IPS DF 19.7 (cell line): ENCODE data around the gene PHF19.

Source experiments
- DNase-seq: peaks from one replicate; pipeline ENCODE4 v3.0.0-alpha.2; 2013; ENCODE audit warnings: low read depth, low spot score

Gene PHF19

GRCh38 chr9:120876842-120877240 is at the start of gene PHF19:
TSS of gene PHF19 (minus strand) at chr9:120877188. CDS start at chr9:120874741, 2,447 bp downstream.
- no peak for DNase-seq

GRCh38 chr9:120926397-120926928 is 49.5 kb upstream of the PHF19 start, which contains the start of gene TRAF1:
TSS of gene TRAF1 (minus strand) at chr9:120926796. CDS start at chr9:120926075, 721 bp downstream.
- no peak for DNase-seq

GRCh38 chr9:120925535-120926396 is 48.8 kb upstream of the PHF19 start:
- no peak for DNase-seq

DNA sequence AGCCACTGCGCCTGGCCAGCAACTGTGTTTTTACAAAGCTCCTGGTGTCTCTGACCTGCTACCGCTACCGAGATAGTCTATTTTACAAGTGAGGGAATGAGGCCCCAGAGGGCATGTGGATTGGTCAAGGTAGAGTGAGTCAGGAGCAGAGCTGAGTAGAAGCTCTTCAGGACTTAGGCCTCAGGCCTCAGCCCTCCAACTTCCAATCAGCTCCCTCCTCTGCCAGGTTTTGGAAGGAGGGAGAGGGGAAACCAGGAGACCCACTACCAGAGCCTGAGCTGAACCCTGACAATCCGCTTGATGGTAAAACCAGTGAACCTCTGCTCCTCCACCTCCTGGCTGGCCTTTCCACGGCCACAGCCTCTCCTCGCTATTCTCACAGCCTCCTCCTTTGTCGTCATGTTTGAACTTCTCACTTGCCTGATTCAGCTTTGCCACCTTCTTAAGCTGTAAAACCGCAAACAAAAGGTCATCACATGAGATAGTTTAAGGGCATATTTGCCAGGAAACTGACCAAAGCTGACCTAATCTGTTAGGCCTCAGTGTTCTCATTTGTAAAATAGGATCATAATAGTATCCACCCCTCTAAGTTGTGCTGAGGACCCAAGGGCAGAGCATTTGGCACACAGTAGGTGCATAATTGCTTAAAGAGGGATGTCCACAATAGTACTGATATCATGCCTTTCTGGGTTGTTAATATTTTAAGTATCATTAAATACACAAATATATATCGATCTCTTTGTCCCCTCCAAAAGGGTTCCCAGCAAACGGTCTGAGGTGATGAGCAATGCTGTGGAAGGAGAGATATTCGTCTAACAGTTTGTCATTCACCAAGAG is 47.9 kb upstream of the PHF19 start:
- DNase-seq, result no peak

GRCh38 chr9:120923620-120924328 is 46.8 kb upstream of the PHF19 start:
- no peak for DNase-seq

DNA sequence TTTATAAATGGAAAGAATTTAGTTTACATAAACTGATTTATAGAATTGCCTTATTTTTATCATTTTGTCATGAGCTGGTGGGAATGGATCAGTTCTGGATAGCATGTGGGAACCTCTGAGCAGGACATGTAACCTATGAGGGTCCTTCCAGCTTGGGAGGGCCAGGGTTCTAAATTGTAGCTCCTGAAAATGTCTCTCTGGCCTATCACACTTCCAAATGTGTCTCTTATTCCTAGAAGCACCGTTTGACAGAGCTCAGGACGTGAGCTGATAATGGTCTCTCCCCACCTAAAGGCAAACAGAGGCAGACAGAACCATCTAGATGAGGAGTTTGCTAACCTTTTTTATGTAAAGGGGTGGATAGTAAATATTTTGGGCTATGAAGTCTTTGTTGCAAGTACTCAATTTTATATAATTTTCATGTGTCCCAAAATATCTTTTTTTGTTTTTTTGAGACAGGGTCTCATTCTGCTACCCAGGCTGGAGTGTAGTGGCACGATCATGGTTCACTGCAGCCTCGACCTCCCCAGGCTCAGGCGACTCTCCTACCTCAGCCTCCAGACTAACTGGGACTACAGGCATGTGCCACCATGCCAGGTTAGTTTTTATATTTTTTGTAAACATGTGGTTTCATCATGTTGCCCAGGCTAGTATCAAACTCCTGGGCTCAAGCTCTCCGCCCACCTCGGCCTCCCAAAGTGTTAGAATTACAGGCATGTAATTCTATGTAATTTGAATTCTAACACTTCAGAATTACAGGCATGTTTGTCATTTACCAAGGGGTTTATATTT is 45.6 kb upstream of the PHF19 start:
- DNase-seq, result no peak

GRCh38 chr9:120921661-120922181 is 44.7 kb upstream of the PHF19 start:
- no peak for DNase-seq

- DNase-seq, result no peak
Measured at GRCh38 chr9:120920806-120921178, 43.8 kb upstream of the PHF19 start.

DNA sequence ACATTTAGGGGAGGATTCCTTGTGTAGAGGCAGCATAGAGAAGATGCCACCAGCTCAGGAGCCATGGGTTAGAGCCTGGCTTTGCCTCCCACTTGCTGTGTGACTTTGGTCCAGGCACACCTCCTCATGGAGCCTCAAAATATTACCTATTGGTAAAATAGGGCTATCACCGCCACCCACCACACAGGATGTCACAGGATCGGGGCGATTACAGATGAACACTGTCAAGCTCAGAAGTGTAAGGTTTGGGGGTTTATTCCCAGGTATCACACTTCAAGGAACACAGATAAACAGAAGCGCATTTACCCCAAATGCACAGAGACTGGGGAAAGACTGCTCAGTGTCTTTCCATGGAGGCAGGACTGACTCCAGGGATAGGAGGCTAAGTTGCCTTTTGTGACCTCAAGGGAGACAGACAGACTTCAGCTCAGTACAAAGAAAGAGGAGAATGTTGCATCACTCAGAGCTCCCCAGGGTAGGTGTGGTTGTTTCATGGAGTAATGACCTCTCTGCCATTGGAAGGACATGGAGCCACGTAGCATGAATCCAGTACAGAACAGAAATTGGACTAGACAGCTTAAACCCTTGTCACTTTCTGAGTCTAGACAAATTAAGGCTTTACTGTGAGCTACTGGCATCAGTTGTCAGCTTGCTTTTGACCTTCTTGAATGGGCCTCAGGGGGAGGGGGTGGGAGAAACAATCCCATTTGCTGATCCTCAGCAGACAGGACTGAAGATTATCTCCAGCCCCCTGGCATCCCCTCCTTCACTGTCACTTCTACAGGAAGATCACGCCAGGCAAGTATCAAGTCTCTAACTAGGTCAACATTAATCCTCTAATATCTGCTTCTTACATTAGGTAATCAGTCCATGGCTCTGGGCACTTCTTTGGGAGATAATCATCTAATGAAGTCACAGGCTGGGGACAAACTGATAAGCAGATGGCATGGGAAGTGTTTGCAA is 43.1 kb upstream of the PHF19 start:
- DNase-seq, result no peak

DNA sequence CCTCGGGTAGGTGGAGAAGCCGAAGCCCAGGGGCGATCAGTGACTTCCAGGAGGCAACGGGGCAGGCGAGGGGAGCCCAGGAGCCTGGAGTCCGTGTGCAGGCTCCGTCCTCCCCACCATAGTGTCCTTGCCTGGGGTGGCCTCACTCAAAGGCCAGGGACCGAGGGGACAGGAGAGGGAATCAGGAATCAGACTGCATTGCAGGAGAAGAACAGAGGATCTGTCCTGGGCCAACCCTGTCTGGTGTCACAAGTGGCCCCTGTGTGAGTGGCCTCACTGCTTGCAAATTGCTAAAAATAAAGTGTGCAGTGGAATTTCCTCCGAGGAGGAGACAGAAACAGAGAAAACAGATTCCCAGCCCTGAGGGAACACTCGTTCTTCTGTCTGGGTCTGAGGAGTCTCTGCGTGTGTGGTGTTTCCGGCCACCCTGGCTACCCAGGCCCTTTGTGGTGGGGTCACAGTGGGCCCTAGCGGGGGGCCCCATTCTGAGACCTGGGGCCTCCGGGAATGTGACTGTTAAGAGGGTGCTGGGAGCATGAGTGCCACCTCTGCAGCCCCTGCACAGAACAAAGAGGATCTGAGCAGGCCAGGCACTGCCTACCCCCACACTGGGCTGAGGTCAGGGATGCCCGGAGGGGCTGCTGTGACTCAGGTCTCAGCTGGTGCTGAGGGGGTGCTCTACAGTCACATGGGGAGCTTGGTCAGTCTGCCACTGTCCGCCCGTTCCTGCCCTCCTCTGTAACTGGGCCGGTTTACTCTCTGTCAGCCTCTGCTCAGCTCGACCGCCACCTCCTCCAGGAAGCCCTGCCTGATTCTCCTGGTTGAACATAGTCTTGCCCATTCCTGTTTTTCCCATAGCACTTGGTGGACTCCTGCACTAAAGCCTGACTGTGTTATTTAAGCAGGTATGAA is 42.2 kb upstream of the PHF19 start:
- no peak for DNase-seq

GRCh38 chr9:120917929-120918762 is 41.2 kb upstream of the PHF19 start:
- DNase-seq, result no peak

DNA sequence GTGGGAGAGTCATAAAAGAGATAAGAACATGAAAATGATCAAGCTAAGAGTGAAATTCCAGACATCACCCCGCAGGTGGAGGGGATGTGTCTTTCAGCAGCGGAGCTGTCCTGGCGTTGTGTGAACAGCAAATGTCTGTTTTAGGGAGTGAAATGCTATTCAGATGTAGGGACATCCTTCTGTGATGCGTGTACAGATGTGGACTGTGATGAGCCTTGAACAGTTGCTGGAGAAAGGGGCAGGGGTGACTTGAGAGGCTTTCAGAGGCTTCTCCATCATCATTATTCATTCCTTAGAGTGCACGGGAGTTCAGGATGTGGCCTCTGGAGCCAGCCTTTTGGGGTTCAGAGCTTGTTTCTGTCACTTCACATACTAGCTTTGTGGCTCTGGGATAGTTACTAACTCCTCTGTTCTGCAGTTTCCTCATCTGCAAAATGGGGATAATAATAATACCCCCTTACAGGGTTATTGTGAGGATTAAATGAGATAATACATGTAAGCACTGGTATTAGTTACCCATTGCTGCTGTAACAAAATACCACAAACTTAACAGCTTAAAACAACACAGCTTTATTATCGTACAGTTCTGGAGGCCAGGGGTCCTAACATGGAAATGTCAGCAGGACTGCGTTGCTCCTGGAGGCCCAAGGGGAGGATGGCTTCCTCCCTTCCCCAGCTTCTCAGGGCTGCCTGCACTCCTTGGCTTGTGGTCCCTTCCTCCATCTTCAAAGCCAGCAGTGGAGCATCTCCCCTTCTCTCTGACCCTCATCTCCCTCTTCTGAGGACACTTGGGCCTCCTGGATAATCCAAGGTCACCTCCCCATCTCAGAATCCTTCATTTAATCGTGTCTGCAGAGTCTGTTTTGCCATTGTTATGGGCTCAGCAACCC is 40.2 kb upstream of the PHF19 start:
- DNase-seq, result no peak

DNA sequence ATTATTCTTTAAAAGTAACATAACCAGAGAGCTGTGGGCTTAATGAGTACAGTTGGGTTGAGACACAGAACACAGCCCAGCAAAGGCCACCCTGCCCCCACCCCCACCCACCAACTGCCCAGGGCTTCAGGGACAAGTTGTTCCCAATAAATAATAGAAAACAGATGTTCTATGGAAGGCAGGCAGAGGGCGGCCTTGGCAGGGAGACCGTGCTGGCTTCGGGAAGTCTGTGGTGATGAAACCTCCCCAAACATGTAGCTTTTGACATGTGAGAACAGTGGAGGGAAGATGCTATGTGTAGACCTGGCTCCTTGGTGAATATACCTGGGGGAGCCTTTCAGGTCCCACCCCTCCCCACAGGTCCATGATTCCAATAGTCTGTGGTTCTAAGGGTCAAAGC is 39.6 kb upstream of the PHF19 start:
- DNase-seq, result no peak

DNA sequence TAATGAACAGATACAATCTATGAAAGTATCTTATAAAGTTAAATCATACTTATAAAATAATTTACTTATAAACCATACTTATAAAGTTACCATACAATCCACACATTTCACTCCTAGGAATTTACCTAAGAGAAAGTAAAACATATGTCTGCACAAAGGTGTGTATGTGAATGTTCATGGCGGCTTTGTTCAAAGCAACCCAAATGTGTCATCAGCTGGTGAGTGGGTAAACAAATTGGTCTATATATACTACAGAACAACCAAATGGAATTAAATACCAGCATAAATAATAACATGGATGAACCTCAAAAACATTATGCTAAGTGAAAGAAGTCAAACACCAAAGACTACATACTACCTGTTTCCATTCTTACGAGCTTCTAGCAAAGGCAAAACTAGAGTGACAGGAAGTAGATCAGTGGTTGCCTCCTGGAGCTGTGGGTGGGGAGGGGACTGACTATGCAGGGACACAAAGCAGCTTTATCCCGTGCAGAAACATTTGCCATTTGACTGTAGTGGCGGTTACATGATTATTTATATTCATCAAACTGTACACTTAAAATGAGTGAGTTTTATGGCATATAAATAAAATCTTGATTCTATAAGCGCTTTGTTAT is 39.0 kb upstream of the PHF19 start:
- DNase-seq, result no peak

- no peak for DNase-seq
Measured at GRCh38 chr9:120914953-120915352, 38.0 kb upstream of the PHF19 start.

GRCh38 chr9:120914396-120914795 is 37.4 kb upstream of the PHF19 start:
- DNase-seq, result no peak
